IMR-90 (cell line): ENCODE results near the gene MPIG6B. TPM values are rescaled to one million over a fixed set of nuclear protein-coding genes. Genes with fewer than 3 reads are reported as not detected.
A peak's percentile ranks its signal among the peaks of the same experiment; 100 is the strongest.

Experiments used
- ATAC-seq: fragments of 200-7000 bp; cut with Tn5 transposase; 2 replicates; pipeline ENCODE4 v1.9.1; 2020; ENCODE audit warnings: low read depth, mild to moderate bottlenecking, moderate library complexity
- BruUV-seq: library from RNA; stranded (reverse); fragments of 400-500 nt; replicated peaks from 2 replicates; lab custom pipeline; 2021; lab: Mats Ljungman, UMichigan
- CTCF ChIA-PET: fragments of 300-600 bp; formaldehyde crosslinking; extraction: SDS; loops from one replicate; lab custom pipeline; 2021; ENCODE audit warnings: antibody characterized with exemption; lab: Yijun Ruan, JAX
- POLR2A ChIA-PET: fragments of 300-600 bp; sonication (Branson Sonifier 250); formaldehyde crosslinking; loops from one replicate; lab custom pipeline; 2022; ENCODE audit warnings: antibody characterized with exemption; ENCODE audit not compliant: unreplicated experiment; lab: Charles Lee
- DNase-seq: peaks from one replicate; pipeline ENCODE4 v3.0.0; 2013
- H2AFZ ChIP-seq: replicated peaks from 2 replicates; pipeline ENCODE3; 2013; ENCODE audit warnings: low read length, mild to moderate bottlenecking; ENCODE audit not compliant: poor library complexity
- H2AK5ac ChIP-seq: 2 replicates; pipeline ENCODE4 v1.6.1; 2013; ENCODE audit warnings: low read depth, low read length, inconsistent platforms
- H2AK9ac ChIP-seq: replicated peaks from 2 replicates; pipeline ENCODE3; 2013; ENCODE audit warnings: mild to moderate bottlenecking, low read depth, low read length, moderate library complexity; ENCODE audit not compliant: poor library complexity
- H2BK120ac ChIP-seq: 2 replicates; pipeline ENCODE4 v1.6.1; 2013; ENCODE audit warnings: low read depth, low read length, inconsistent platforms
- H2BK15ac ChIP-seq: 3 replicates; pipeline ENCODE4 v1.6.1; 2013; ENCODE audit warnings: low read depth, low read length, inconsistent platforms
- H2BK20ac ChIP-seq: 2 replicates; pipeline ENCODE4 v1.6.1; 2013; ENCODE audit warnings: low read depth, mild to moderate bottlenecking, inconsistent platforms, low read length, moderate library complexity
- H2BK5ac ChIP-seq: 2 replicates; pipeline ENCODE4 v1.6.1; 2013; ENCODE audit warnings: mild to moderate bottlenecking, low read depth, low read length, inconsistent platforms; ENCODE audit not compliant: poor library complexity, severe bottlenecking
- H3K14ac ChIP-seq: replicated peaks from 2 replicates; pipeline ENCODE4 v1.6.1; 2013; ENCODE audit warnings: low read depth, low read length, inconsistent platforms
- H3K18ac ChIP-seq: 2 replicates; pipeline ENCODE4 v1.6.1; 2013; ENCODE audit warnings: low read depth, low read length, control low read depth
- H3K23ac ChIP-seq: 2 replicates; pipeline ENCODE4 v1.6.1; 2013; ENCODE audit warnings: low read depth, low read length, inconsistent platforms
- H3K27ac ChIP-seq: 2 replicates; pipeline ENCODE4 v1.5.1; 2013; ENCODE audit warnings: mild to moderate bottlenecking, control low read depth, low read length; ENCODE audit not compliant: insufficient read depth
- H3K27me3 ChIP-seq: 2 replicates; pipeline ENCODE4 v1.6.1; 2013; ENCODE audit warnings: low read length; ENCODE audit not compliant: control insufficient read depth, insufficient read depth
- H3K36me3 ChIP-seq: 2 replicates; pipeline ENCODE4 v1.6.1; 2013; ENCODE audit warnings: low read length, mixed read lengths; ENCODE audit not compliant: control insufficient read depth, insufficient read depth
- H3K4ac ChIP-seq: 2 replicates; pipeline ENCODE4 v1.6.1; 2013; ENCODE audit warnings: low read depth, low read length, inconsistent platforms
- H3K4me1 ChIP-seq: 2 replicates; pipeline ENCODE4 v1.6.1; 2013; ENCODE audit warnings: low read length, mixed read lengths; ENCODE audit not compliant: control insufficient read depth, insufficient read depth
- H3K4me2 ChIP-seq: 2 replicates; pipeline ENCODE4 v1.6.1; 2013; ENCODE audit warnings: low read depth, mild to moderate bottlenecking, control low read depth, low read length, moderate library complexity
- H3K4me3 ChIP-seq: 2 replicates; pipeline ENCODE4 v1.5.1; 2013; ENCODE audit warnings: low read depth, mild to moderate bottlenecking, control low read depth, low read length, moderate library complexity; ENCODE audit not compliant: insufficient read depth
- H3K56ac ChIP-seq: 2 replicates; pipeline ENCODE4 v1.6.1; 2013; ENCODE audit warnings: low read length, inconsistent platforms; ENCODE audit not compliant: insufficient read depth; ENCODE audit errors: extremely low read depth
- H3K79me1 ChIP-seq, 2 experiments: 2 replicates each; pipeline ENCODE4 v1.6.1; 2013; ENCODE audit warnings: low read length in 2 of 2, inconsistent platforms in 1 of 2, low read depth in 1 of 2
- H3K9ac ChIP-seq: 2 replicates; pipeline ENCODE4 v1.6.1; 2013; ENCODE audit warnings: low read depth, low read length, control low read depth
- H3K9me1 ChIP-seq: 2 replicates; pipeline ENCODE4 v1.6.1; 2013; ENCODE audit warnings: low read length, inconsistent platforms; ENCODE audit not compliant: insufficient read depth
- H3K9me3 ChIP-seq: 2 replicates; pipeline ENCODE4 v1.6.1; 2013; ENCODE audit warnings: low read length; ENCODE audit not compliant: control insufficient read depth, insufficient read depth
- H4K20me1 ChIP-seq: 2 replicates; pipeline ENCODE4 v1.6.1; 2013; ENCODE audit warnings: low read length, inconsistent platforms; ENCODE audit not compliant: insufficient read depth
- H4K5ac ChIP-seq: 2 replicates; pipeline ENCODE4 v1.6.1; 2013; ENCODE audit warnings: mild to moderate bottlenecking, low read depth, low read length, control low read depth
- H4K8ac ChIP-seq, 2 experiments: 2 replicates each; pipeline ENCODE4 v1.6.1; 2013; ENCODE audit warnings: low read depth in 2 of 2, low read length in 2 of 2, control low read depth in 1 of 2, inconsistent platforms in 1 of 2
- H4K91ac ChIP-seq: 2 replicates; pipeline ENCODE4 v1.6.1; 2013; ENCODE audit warnings: low read depth, low read length, inconsistent platforms; ENCODE audit not compliant: insufficient read depth
- BHLHE40 ChIP-seq: fragments of 150-350 bp; IDR thresholded peaks from 2 replicates; pipeline ENCODE4 v1.6.1; 2016; ENCODE audit warnings: mild to moderate bottlenecking, low read depth, low read length
- CEBPB ChIP-seq: IDR thresholded peaks from 2 replicates; pipeline ENCODE4 v1.6.1; 2012; ENCODE audit warnings: low read depth, low read length, improper control_type of control experiment
- FOS ChIP-seq: fragments of 150-350 bp; IDR thresholded peaks from 2 replicates; pipeline ENCODE4 v1.6.1; 2016; ENCODE audit warnings: low read depth, low read length
- MXI1 ChIP-seq: IDR thresholded peaks from 2 replicates; pipeline ENCODE4 v1.6.1; 2012; ENCODE audit warnings: low read depth, mild to moderate bottlenecking, low read length, moderate library complexity, borderline replicate concordance
- RAD21 ChIP-seq: IDR thresholded peaks from 2 replicates; pipeline ENCODE4 v1.6.1; 2012; ENCODE audit warnings: low read length, improper control_type of control experiment
- SMC3 ChIP-seq: fragments of 150-350 bp; IDR thresholded peaks from 2 replicates; pipeline ENCODE4 v1.6.1; 2016; ENCODE audit warnings: low read depth, mild to moderate bottlenecking, antibody characterized with exemption, low read length, moderate library complexity
- WGBS, 2 experiments: methylation state at CpG; one replicate each; pipeline versions ENCODE4 v1.1.5 to v1.1.7; 2013; ENCODE audit warnings: missing lambda C conversion rate in 2 of 2; ENCODE audit not compliant: insufficient read length in 1 of 2; ENCODE audit errors: extremely low coverage in 2 of 2; 5-methylcytosine and 5-hydroxymethylcytosine counted together
- dilution Hi-C: fragments of 300-500 bp; cut with HindIII; formaldehyde crosslinking; loops from one replicate; pipeline ENCODE4 v1.14.3; 2018; ENCODE audit warnings: low sequenced_read_pairs; ENCODE audit not compliant: unreplicated experiment
- in situ Hi-C: fragments of 300-500 bp; cut with MboI; formaldehyde crosslinking; loops from 3 replicates; pipeline ENCODE4 v1.14.3; 2019; ENCODE audit warnings: low sequenced_read_pairs, inconsistent platforms, mixed read lengths
- intact Hi-C: fragments of 100-400 bp; cut with micrococcal nuclease; formaldehyde crosslinking; loops from 2 replicates; pipeline ENCODE4 v1.10.0; 2022
- polyA plus RNA-seq, 3 experiments: library from polyadenylated mRNA; depleted of rRNA; stranded (reverse); fragments of >200 nt; gene quantifications; 2 replicates each; pipeline ENCODE4 v1.2.3, GENCODE V29; 2012; ENCODE audit warnings: low replicate concordance in 1 of 3
- total RNA-seq: library from RNA; depleted of rRNA; stranded (reverse); fragments of >200 nt; gene quantifications from 2 replicates; pipeline ENCODE4 v1.2.3, GENCODE V29; 2012
- TF ChIP-seq, protein P1 (sequence below): conservative IDR thresholded peaks from 2 replicates; pipeline ENCODE4 v1.5.1; 2012; ENCODE audit warnings: mild to moderate bottlenecking, low read depth, low read length, improper control_type of control experiment

Gene MPIG6B
- total and polyA plus RNA-seq, 2 of the 4 experiments (the other 2 are of a cell fraction): not detected

DNA sequence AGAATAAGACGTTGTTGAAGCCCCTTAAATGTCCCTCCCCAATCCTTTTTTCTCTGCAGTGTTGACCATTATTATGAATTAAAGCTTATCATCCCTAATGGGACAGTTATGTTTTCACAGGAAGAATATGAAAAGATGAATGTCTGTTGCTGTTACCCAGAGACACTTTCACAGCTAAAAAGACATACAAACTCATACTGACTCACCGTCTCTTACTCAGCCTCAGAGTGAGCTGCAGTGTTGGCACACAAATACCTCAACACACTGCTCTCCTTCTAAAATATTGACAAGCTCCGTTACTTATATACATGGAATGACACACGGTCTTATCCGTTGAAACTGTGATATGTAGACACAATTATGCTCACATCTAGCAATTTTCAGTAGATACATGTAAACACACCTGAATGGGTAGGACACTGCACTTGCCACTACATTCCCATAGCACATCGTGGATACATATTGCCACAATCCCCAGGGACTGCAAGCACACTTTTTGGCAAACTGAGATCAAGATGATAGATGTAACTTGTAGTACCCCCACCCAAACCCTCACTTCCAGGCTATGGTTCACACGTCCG is 29.7 kb downstream of the MPIG6B start:
- no TSS peak for BruUV-seq
- in situ Hi-C loops: no loop called here

More for the DNA sequence above, 29.7 kb downstream of the MPIG6B start:
- ATAC-seq: peak; percentile 95
- Histone ChIP-seq H3K27ac (no peak overlapping the region), H4K20me1 (peaks cover 3% of the 10 kb centered on the region; the same call in 1 of the 2 replicates), H2AFZ (no peak overlapping the region), H3K23ac (no peak overlapping the region; the same call in 1 of the 2 replicates), H3K4ac (peak overlapping the region; percentile 9; the same call in 1 of the 2 replicates), H3K9ac (no peak overlapping the region), H2BK5ac (no peak overlapping the region), H3K9me1 (peaks cover 6% of the 10 kb centered on the region), H4K8ac (no peak overlapping the region), H2AK9ac (peak overlapping the region; percentile 59), H4K91ac (no peak overlapping the region), H2BK20ac (0 out of 2 replicates have a peak overlapping the region, but pooled peaks have one; percentile 8), H2BK120ac (no peak overlapping the region), H2BK15ac (no peak overlapping the region; the same call in 2 of the 3 replicates), H3K4me2 (peak overlapping the region; percentile 25; the same call in 1 of the 2 replicates), H3K4me1 (peaks cover 5% of the 10 kb centered on the region), H2AK5ac (peak overlapping the region; percentile 46; the same call in 1 of the 2 replicates), H3K56ac (no peak overlapping the region), H3K36me3 (no peaks in the 10 kb centered on the region; the same call in 1 of the 2 replicates), H3K9me3 (no peaks in the 10 kb centered on the region), H4K5ac (no peak overlapping the region), H3K4me3 (no peak overlapping the region), H3K18ac (no peak overlapping the region), H3K14ac (no peak overlapping the region), H3K27me3 (no peaks in the 10 kb centered on the region), H3K79me1 (0 out of 4 replicates have a peak, but pooled peaks cover 0 to 12% of the 10 kb centered on the region in 2 experiments)
- no CpG with 5 or more reads among the region's 8 CpGs for WGBS, 2 experiments
- TF ChIP-seq MXI1 (no peak), BHLHE40 (peak; percentile 26; the same call in 1 of the 2 replicates), RAD21 (no peak), FOS (peak; percentile 70), CEBPB (peak; percentile 60; the same call in 1 of the 2 replicates), SMC3 (no peak)
- TF ChIP-seq, protein P1, sequence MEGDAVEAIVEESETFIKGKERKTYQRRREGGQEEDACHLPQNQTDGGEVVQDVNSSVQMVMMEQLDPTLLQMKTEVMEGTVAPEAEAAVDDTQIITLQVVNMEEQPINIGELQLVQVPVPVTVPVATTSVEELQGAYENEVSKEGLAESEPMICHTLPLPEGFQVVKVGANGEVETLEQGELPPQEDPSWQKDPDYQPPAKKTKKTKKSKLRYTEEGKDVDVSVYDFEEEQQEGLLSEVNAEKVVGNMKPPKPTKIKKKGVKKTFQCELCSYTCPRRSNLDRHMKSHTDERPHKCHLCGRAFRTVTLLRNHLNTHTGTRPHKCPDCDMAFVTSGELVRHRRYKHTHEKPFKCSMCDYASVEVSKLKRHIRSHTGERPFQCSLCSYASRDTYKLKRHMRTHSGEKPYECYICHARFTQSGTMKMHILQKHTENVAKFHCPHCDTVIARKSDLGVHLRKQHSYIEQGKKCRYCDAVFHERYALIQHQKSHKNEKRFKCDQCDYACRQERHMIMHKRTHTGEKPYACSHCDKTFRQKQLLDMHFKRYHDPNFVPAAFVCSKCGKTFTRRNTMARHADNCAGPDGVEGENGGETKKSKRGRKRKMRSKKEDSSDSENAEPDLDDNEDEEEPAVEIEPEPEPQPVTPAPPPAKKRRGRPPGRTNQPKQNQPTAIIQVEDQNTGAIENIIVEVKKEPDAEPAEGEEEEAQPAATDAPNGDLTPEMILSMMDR: no peak
- intact Hi-C loops: no loop called here
- dilution Hi-C loops: no loop called here
- ChIA-PET POLR2A (no interaction called here), CTCF (interaction anchor here (1.5 kb wide), 1 partner anchor 17 kb away, joined by 5 read pairs; no protein-coding TSS in a partner anchor)
- peak; percentile 90 for DNase-seq
